GM19328 (cell line): ENCODE results near the gene NYNRIN.
"Not testable (repeated sequence)": the region's sequence is repeated elsewhere in the genome, so short reads cannot be mapped to it uniquely, and the experiment has no call there.

Source experiments
- ATAC-seq: cut with Tn5 transposase; IDR thresholded peaks from one replicate; pipeline ENCODE4 v1.9.1; 2021; ENCODE audit warnings: mild to moderate bottlenecking, moderate library complexity; ENCODE audit not compliant: unreplicated experiment

NYNRIN gene

DNA sequence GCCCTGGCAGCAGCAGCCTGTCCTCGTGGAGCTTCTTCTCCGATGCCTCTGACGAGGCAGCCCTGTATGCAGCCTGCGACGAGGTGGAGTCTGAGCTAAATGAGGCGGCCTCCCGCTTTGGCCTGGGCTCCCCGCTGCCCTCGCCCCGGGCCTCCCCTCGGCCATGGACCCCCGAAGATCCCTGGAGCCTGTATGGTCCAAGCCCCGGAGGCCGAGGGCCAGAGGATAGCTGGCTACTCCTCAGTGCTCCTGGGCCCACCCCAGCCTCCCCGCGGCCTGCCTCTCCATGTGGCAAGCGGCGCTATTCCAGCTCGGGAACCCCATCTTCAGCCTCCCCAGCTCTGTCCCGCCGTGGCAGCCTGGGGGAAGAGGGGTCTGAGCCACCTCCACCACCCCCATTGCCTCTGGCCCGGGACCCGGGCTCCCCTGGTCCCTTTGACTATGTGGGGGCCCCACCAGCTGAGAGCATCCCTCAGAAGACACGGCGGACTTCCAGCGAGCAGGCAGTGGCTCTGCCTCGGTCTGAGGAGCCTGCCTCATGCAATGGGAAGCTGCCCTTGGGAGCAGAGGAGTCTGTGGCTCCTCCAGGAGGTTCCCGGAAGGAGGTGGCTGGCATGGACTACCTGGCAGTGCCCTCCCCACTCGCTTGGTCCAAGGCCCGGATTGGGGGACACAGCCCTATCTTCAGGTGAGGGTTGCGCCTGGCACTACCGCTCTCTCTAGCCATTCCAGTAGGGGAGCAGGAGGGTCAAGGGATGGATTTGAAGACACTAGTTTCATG lies 28.7 kb upstream of the NYNRIN start:
- ATAC-seq = no peak

GRCh38 chr14:24370748-24371147 lies 28.1 kb upstream of the NYNRIN start:
- ATAC-seq = no peak

DNA sequence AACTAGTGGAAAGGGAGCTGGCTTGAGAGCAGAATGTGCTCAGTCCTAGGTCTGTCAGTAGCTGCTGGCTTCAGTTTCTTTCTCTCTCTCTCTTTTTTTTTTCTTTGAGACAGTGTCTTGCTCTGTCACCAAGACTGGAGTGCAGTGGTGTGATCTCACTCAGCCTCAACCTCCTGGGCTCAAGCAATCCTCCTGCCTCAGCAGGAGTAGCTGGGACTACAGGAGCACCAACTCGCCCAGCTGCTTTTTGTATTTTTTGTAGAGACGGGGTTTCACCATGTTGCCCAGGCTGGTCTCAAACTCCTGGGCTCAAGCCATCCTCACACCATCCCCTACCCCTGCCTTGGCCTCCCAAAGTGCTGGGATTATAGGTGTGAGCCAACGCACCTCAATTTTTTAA lies 27.2 kb upstream of the NYNRIN start:
- ATAC-seq = not testable (repeated sequence)

DNA sequence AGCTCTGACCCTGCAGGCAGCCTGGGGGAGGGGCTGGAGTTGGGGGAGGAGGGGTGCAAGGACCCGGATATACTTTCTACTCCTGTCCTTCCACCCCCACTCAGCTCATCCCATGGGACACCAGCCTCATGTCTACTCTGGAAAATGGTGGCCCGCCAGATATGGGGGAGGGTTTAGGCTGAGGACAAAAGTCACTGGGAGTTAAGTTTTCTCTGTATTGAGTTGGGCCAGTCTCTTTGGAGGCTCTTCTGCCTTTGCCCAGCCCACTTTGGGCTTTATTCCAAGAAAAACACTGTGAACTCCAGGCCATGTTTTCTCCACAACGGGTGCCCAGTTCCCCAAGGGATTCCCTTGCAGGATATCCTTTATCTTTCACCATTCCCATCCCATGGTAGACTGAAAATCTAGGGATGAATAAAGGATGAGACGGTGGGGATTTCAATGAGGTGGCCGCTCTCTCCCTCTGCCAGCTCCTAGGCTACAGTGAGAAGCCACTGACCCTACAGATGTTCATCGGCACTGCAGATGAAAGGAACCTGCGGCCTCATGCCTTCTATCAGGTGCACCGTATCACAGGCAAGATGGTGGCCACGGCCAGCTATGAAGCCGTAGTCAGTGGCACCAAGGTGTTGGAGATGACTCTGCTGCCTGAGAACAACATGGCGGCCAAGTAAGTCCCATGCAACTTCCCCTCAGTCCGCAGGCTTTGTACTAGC lies 25.9 kb upstream of the NYNRIN start:
- ATAC-seq = no peak

GRCh38 chr14:24376448-24377070 lies 22.2 kb upstream of the NYNRIN start:
- ATAC-seq = no peak

- ATAC-seq = no peak
Measured at GRCh38 chr14:24377126-24377525, 21.7 kb upstream of the NYNRIN start.

DNA sequence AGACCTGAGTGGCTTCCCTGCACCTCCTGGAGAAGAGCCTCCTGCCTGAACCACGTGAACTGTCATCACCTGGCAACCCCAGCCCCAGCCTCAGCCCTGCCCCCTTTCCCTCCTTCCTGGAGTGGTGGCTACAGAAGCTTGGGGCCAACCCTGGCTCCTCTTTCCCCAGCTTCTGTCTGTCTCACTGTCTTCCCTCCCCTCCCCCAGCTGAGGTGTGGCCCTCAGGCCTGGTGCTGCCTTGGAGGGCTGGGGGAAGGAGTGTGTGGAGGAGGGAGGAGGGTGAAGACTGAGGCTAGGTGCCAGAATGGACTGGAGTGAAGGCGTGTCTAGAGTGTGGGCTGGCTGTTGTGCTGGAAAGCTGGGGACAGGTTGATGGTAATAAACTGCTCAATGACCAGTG lies 21.1 kb upstream of the NYNRIN start:
- ATAC-seq = no peak

- ATAC-seq = no peak
Measured at GRCh38 chr14:24378327-24378726, 20.5 kb upstream of the NYNRIN start.

DNA sequence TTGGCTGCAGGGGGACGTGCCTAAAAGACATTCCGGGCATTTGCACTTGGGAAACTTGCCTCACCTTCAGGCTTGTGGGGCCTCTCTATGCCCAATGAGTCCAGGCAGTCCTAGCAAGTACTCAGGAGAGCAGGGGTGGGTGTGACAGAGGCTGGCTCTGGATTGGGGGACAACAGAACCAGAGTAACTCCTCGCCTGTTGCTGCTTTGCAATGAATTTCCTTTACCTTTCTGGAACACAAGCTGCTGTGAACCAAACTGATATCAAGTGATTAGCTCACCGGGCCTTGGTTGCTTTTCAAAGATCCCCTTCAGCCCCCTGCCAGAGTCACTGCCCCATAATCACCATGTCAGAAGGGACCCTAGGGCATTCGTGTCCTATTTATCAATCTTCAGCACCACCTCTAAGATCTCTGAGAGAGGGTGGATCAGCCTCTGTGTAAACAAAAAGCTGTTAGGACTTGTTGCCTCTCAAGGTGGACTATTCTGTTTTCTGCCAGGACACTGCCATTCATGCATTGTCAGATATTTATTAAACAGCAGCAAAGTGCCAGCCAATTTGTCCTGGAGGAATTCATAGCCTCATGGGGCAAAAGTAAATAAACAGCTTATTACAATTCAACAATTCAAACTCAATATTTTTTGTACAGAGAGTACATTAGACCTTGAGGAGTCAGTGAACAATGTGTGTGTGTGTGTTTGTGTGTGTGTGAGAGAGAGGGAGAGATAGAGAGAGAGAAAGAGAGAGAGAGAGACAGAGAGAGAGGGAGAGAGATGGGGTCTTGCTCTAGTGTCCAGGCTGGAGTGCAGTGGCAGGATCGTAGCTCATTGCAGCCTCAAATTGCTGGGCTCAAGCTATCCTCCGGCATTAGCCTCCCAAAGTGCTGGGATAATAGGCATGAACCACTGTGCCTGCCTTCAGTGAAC lies 19.6 kb upstream of the NYNRIN start:
- ATAC-seq = no peak

DNA sequence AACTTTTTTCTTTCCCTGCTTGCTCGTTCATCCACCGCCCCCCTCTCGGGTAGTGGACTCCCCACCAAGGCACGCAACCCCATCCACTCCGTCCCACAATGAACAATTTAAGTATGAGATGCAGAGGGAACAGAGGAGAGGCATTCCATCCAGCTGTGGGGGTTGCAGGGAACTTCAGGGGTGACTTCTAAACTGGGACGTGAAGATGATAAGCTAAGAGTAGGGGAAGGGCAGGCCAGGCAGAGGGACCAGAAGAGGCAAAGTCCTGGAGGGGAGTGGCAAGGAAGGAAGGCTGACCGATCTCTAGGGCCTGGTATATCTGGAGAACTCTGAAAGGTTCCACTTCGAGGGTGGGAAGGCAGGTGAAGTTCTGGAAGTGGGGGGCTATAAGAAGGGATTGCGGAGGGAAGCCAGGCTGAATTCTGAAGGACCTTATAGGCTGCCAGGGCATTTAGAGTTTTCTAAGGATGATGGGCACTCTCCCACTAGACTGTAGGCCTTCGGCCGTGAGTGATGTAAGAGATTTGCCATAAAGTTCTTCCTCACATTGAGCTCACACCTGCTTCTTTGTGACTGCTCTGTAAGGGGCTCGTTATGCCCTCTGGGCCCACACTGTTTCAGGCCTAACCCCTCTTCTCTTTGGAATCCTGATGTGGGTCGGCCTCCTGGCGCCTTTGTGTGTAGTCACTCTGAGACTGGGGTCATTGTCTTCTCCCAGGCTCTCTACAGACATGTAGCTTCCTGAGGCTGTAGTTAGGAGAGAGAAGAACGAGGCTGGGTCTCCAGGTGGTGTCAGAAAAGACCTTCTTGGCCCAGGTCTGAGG lies 18.7 kb upstream of the NYNRIN start:
- ATAC-seq = no peak

DNA sequence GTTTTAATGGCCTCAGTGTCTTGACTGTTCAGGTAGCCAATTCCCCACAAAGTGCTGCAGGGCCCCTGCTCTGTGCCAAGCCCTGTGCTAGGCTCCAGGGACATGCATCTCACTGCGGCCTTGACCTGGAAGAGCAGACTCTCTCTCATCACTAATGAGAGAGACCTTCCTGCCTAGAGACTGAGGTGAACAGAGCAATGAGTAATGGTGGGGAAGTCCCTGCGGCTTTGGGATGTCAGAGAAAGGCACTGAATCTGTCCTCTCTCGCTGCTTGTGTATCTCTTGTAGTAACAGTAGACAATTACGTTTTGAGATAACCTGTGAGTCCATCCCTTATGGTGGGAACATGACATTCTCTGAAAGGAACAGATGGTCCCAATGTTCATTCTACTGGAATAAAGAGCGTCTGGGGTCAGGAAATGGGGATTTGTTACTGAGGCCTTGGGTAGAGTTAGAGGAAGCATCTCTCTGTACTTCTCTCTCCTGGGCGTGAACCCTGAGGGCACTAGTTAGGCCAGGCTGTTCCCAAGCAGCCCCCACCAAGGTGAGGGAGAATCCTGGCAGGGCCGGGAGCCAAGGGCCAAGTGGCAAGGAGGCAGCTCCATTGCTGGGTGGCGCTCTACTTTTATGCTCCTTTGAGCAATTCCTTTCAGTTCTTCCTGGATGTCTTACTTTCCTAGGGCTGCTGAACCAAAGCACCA lies 17.3 kb upstream of the NYNRIN start:
- no peak for ATAC-seq

DNA sequence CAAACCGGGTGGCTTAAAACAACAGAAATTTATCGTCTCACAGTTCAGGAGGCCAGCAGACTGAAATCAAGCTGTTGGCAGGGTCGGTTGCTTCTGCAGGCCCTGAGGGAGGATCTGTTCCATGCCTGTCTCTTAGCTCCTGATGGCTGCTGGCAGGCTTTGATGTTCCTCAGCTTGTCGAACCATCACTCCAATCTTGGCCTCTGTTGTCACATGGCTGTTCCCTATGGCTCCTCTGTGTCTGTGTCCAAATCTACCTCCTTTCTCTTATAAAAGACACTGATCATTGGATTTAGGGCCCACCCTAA lies 16.8 kb upstream of the NYNRIN start:
- no peak for ATAC-seq

GRCh38 chr14:24384169-24384568 lies 14.6 kb upstream of the NYNRIN start:
- ATAC-seq = no peak

- no peak for ATAC-seq
Measured at GRCh38 chr14:24385524-24385923, 13.3 kb upstream of the NYNRIN start.

- no peak for ATAC-seq
Measured at GRCh38 chr14:24387009-24387345, 11.8 kb upstream of the NYNRIN start.

- ATAC-seq = not testable (repeated sequence)
Measured at GRCh38 chr14:24387579-24387978, 11.2 kb upstream of the NYNRIN start.

DNA sequence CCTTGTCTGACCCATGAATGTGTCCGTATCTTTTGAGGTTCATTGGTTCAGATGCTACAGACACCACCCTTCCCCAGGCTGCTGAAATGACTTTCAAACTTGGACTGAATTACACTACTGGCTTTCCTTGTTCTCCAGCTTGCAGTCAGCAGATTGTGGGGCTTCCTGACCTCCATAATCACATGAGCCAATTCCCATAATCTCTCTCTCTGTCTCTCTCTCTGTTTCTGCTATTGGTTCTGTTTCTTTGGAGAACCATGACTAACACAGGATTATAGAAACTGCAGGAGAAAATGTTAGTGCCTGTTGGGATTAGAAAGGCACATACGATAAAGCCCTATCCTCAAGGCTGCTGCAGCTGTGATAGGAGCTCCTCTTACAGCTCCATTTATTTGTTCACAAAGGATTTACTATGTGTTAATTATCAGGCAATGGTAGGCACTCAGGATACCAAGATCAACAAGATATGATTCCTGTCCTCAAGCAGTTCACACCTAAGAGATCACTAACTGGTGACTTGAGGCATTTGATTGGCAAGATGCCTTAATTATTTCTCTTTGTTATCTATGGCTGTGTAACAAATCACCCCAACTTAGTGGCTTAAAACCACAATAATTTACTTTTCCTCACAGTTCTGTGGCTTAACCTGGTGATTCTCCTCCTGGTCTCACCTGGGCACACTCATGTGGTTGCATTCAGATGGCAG lies 10.2 kb upstream of the NYNRIN start:
- no peak for ATAC-seq

DNA sequence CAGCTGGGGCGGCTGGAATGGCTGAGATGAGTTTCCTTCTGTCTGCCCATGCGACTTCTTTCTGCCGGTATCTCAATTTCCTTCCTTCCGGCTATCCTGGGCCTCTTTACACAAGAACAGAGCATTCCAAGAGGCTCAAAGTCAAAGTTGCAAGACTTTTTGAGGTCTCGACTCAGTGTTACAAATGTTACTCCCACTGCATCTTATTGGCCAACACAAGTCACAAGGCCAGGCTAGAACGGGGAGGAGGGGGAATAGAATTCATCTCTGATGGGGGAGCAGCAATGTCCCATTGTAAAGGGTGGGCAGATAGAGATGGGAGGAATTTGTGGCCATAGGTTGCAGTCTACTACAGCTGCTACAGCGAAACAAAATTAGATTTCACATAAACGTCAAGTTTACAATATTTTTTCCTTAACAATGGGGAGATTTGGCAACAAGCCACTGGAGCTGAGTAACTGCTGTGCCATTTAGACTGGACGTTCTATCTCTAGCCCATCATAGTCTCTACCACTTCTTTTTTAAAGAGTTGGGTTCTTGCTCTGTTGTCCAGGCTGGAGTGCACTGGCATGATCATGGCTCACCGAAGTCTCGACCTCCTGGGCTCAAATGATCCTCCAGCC lies 9.5 kb upstream of the NYNRIN start:
- no peak for ATAC-seq
